ENCODE data around the gene GPR37L1.
"Not testable (repeated sequence)": the region's sequence is repeated elsewhere in the genome, so short reads cannot be mapped to it uniquely, and the experiment has no call there.

Gene GPR37L1

GRCh38 chr1:202158810-202159533, 36.3 kb downstream of the GPR37L1 start:
- no peak for DNase-seq

GRCh38 chr1:202159534-202160371, 37.0 kb downstream of the GPR37L1 start:
- DNase-seq: no peak

- DNase-seq: no peak
Measured at GRCh38 chr1:202160377-202160940, 37.7 kb downstream of the GPR37L1 start, which contains the start of gene PTPN7. TSS of gene PTPN7 (minus strand) at chr1:202160602. CDS start at chr1:202159402, 1,200 bp downstream.

- DNase-seq: no peak
Measured at GRCh38 chr1:202161151-202162046, 38.7 kb downstream of the GPR37L1 start.

GRCh38 chr1:202162047-202162417, 39.3 kb downstream of the GPR37L1 start:
- no peak for DNase-seq

GRCh38 chr1:202162418-202163280, 39.9 kb downstream of the GPR37L1 start:
- no peak for DNase-seq

- no peak for DNase-seq
Measured at GRCh38 chr1:202163281-202164270, 40.9 kb downstream of the GPR37L1 start.

GRCh38 chr1:202164271-202165037, 41.7 kb downstream of the GPR37L1 start:
- DNase-seq: no peak

GRCh38 chr1:202165267-202165941, 42.7 kb downstream of the GPR37L1 start:
- no peak for DNase-seq

- no peak for DNase-seq
Measured at GRCh38 chr1:202165942-202166843, 43.5 kb downstream of the GPR37L1 start.

GRCh38 chr1:202167054-202167453, 44.3 kb downstream of the GPR37L1 start:
- not testable (repeated sequence) for DNase-seq

GRCh38 chr1:202167708-202168415, 45.1 kb downstream of the GPR37L1 start:
- peak; percentile 80 for DNase-seq

- no peak for DNase-seq
Measured at GRCh38 chr1:202168861-202169260, 46.1 kb downstream of the GPR37L1 start.

- peak; percentile 58 for DNase-seq
Measured at GRCh38 chr1:202170726-202171125, 48.0 kb downstream of the GPR37L1 start.

GRCh38 chr1:202171292-202172014, 48.7 kb downstream of the GPR37L1 start:
- no peak for DNase-seq

GRCh38 chr1:202172015-202172355, 49.3 kb downstream of the GPR37L1 start:
- DNase-seq: no peak

GRCh38 chr1:202173993-202174392, 51.3 kb downstream of the GPR37L1 start:
- no peak for DNase-seq
